ENCODE measurements around the gene PYGM.

DNA sequence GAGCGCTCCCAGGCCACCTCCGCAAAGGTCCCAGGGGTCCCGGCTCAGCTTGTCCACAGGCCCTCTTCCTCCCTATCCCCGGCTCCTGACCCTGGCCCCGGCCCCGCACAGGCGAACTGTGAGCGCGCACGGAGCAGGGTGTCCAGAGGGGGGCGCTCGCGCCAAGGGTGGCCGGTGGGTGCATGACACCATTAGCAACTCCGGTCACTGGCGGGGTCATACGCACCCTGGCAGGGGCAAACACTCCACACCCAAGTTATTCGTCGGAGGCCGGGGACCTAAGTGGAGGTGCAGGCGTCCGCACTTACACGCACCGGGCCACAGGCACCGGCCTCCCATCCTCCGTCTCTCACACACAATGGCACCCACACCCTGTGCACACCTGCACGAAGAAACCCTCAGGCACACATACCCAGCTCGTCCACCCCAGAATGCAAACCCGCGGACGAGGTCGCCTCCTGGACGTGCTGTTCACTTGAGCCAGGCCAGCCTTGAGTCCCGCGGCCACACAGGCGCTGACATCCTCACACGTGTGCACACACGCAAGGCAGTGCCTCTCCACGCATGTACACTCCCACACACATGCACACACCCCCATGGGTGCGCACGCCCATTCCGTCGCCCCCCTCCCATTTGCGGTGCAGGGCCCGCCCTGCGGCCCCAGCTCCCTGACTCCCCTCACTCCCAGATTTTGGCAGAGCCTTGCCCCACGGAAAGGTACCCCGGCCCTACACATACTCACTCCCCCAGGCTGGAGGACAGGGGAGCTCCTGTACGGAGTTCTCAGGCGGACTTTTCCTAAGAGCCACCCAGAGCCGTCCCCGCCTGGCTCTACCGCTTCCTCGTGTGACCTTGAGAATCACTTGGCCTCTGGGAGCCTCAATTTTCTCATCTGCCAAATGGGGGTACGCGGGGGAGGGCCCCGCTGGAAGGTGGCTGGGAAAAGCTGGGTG, 15.9 kb downstream of the PYGM start, which contains the start of gene RASGRP2:
- TF ChIP-seq, protein P1, sequence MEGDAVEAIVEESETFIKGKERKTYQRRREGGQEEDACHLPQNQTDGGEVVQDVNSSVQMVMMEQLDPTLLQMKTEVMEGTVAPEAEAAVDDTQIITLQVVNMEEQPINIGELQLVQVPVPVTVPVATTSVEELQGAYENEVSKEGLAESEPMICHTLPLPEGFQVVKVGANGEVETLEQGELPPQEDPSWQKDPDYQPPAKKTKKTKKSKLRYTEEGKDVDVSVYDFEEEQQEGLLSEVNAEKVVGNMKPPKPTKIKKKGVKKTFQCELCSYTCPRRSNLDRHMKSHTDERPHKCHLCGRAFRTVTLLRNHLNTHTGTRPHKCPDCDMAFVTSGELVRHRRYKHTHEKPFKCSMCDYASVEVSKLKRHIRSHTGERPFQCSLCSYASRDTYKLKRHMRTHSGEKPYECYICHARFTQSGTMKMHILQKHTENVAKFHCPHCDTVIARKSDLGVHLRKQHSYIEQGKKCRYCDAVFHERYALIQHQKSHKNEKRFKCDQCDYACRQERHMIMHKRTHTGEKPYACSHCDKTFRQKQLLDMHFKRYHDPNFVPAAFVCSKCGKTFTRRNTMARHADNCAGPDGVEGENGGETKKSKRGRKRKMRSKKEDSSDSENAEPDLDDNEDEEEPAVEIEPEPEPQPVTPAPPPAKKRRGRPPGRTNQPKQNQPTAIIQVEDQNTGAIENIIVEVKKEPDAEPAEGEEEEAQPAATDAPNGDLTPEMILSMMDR (IDR thresholded peaks at IDR 0.05): peak; percentile 32 to 51 (median 43)
- TF ChIP-seq POLR2A (IDR thresholded peaks at IDR 0.05): no peak
